Thyroid gland (tissue), 4 donors: Measurements from ENCODE around the gene MOCOS.

Experiments used
- POLR2A ChIP-seq, 2 donors: fragments of 450-650 bp; IDR thresholded peaks; one replicate each; pipeline ENCODE4 v1.6.1; 2017; ENCODE audit warnings: antibody characterized with exemption in 2 of 2, mild to moderate bottlenecking in 2 of 2, moderate library complexity in 1 of 2
- TF ChIP-seq, protein P1 (sequence below), 6 experiments: fragments of 200-600 bp in 3 of 6; fragments of 450-650 bp in 3 of 6; sonication (generic) in 3 of 6; IDR thresholded peaks; one replicate each; pipeline ENCODE4 v1.5.1; 2016 to 2019; ENCODE audit warnings: antibody characterized with exemption in 6 of 6, mild to moderate bottlenecking in 2 of 6, inconsistent platforms in 1 of 6, moderate library complexity in 1 of 6

DNA sequence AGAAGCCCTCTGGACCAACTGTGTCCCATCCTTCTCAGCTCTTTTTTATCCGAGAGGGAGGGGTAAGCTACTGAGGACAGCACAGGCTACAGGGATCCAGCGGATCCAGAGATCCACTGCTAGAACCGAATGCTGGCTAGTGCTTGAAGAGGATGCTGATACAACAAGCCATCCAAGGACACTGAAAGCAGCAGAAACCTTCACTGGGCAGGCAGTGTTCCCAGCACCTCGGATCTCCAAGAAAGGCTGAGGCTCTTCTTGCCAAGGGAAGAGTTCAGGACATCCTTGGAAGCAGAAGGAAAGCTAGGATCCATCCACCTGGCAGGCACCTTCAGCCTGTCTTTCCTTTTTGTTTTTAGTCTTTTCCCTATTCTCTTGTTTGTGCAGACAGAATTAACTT, 97.0 kb downstream of the MOCOS start:
- no peak for TF ChIP-seq POLR2A (IDR thresholded peaks at IDR 0.05)
- TF ChIP-seq, protein P1, sequence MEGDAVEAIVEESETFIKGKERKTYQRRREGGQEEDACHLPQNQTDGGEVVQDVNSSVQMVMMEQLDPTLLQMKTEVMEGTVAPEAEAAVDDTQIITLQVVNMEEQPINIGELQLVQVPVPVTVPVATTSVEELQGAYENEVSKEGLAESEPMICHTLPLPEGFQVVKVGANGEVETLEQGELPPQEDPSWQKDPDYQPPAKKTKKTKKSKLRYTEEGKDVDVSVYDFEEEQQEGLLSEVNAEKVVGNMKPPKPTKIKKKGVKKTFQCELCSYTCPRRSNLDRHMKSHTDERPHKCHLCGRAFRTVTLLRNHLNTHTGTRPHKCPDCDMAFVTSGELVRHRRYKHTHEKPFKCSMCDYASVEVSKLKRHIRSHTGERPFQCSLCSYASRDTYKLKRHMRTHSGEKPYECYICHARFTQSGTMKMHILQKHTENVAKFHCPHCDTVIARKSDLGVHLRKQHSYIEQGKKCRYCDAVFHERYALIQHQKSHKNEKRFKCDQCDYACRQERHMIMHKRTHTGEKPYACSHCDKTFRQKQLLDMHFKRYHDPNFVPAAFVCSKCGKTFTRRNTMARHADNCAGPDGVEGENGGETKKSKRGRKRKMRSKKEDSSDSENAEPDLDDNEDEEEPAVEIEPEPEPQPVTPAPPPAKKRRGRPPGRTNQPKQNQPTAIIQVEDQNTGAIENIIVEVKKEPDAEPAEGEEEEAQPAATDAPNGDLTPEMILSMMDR (IDR thresholded peaks at IDR 0.05) = no peak
